ENCODE results near the gene ARF4. TPM values are rescaled to one million over a fixed set of nuclear protein-coding genes. Genes with fewer than 3 reads are reported as not detected.

The ARF4 gene
- total RNA-seq, 1 experiment from 2014 or later, result 182 TPM

GRCh38 chr3:57594144-57594543 is 3.0 kb downstream of the ARF4 start:
- intact Hi-C loops (cut with micrococcal nuclease; ENCODE audit: unreplicated experiment), result no loop called here
- no peaks in the 10 kb centered on the region for H3K27me3 ChIP-seq (ENCODE audit: insufficient read depth, low read depth)
- H3K4me3 ChIP-seq, result peak overlapping the region; percentile 73; the same call in 1 of the 2 replicates
- no peak for DNase-seq
- no peaks in the 10 kb centered on the region for H3K9me3 ChIP-seq (ENCODE audit: insufficient read depth, low read depth)
- no peak overlapping the region for H2AFZ ChIP-seq
- peaks cover 54% of the 10 kb centered on the region for H3F3A ChIP-seq (ENCODE audit: insufficient read depth, low read depth)
- H3K79me2 ChIP-seq (ENCODE audit: low read depth), result peaks cover 89% of the 10 kb centered on the region
- ChIA-PET CTCF (no interaction called here), POLR2A (ENCODE audit: unreplicated experiment) (no interaction called here)
- peak overlapping the region; percentile 98 for H3K4me2 ChIP-seq
- H3K4me1 ChIP-seq (replicated peaks; ENCODE audit: insufficient read depth), result peaks cover 45% of the 10 kb centered on the region
- no peaks in the 10 kb centered on the region for H3K9me2 ChIP-seq (ENCODE audit: insufficient read depth)
- peaks cover 19% of the 10 kb centered on the region for H3K36me3 ChIP-seq (ENCODE audit: low read depth)
- no peak overlapping the region for H3K27ac ChIP-seq
- BruUV-seq (replicated peaks), result no TSS peak
- TF ChIP-seq CTCF (conservative IDR thresholded peaks at IDR 0.05) (no peak), EZH2 (IDR thresholded peaks at IDR 0.05; ENCODE audit: low read depth) (no peak)
- peaks cover 68% of the 10 kb centered on the region for H4K20me1 ChIP-seq (ENCODE audit: insufficient read depth)

GRCh38 chr3:57592306-57592705 is 4.8 kb downstream of the ARF4 start:
- Histone ChIP-seq H3K36me3 (ENCODE audit: low read depth) (peaks cover 25% of the 10 kb centered on the region), H3K4me3 (no peak overlapping the region), H3K9me2 (ENCODE audit: insufficient read depth) (no peaks in the 10 kb centered on the region), H3F3A (ENCODE audit: insufficient read depth, low read depth) (peaks cover 38% of the 10 kb centered on the region), H3K79me2 (ENCODE audit: low read depth) (peaks cover 97% of the 10 kb centered on the region), H3K9me3 (ENCODE audit: insufficient read depth, low read depth) (no peaks in the 10 kb centered on the region), H3K27ac (peak overlapping the region; percentile 6; the same call in 1 of the 2 replicates), H3K4me1 (replicated peaks; ENCODE audit: insufficient read depth) (peaks cover 39% of the 10 kb centered on the region), H3K4me2 (peak overlapping the region; percentile 55; the same call in 1 of the 2 replicates), H3K27me3 (ENCODE audit: insufficient read depth, low read depth) (no peaks in the 10 kb centered on the region), H2AFZ (no peak overlapping the region), H4K20me1 (ENCODE audit: insufficient read depth) (peaks cover 79% of the 10 kb centered on the region)
- no peak for DNase-seq
- ChIA-PET POLR2A (ENCODE audit: unreplicated experiment) (interaction anchor here (0.7 kb wide), 2 partner anchors 264 to 534 kb away, joined by 4 to 12 read pairs; no protein-coding TSS in a partner anchor), CTCF (no interaction called here)
- TF ChIP-seq CTCF (conservative IDR thresholded peaks at IDR 0.05), result no peak
- TF ChIP-seq EZH2 (IDR thresholded peaks at IDR 0.05; ENCODE audit: low read depth), result no peak
- no TSS peak for BruUV-seq (replicated peaks)
- intact Hi-C loops (cut with micrococcal nuclease; ENCODE audit: unreplicated experiment), result no loop called here

- no peak for DNase-seq
- peaks cover 29% of the 10 kb centered on the region for H3K4me1 ChIP-seq (replicated peaks; ENCODE audit: insufficient read depth)
- no peak overlapping the region for H3K4me2 ChIP-seq
- peaks cover 46% of the 10 kb centered on the region for H3F3A ChIP-seq (ENCODE audit: insufficient read depth, low read depth)
- no peak overlapping the region for H3K4me3 ChIP-seq
- no peak for TF ChIP-seq EZH2 (IDR thresholded peaks at IDR 0.05; ENCODE audit: low read depth)
- no peak for TF ChIP-seq CTCF (conservative IDR thresholded peaks at IDR 0.05)
- no peak overlapping the region for H3K27ac ChIP-seq
- intact Hi-C loops (cut with micrococcal nuclease; ENCODE audit: unreplicated experiment), result no loop called here
- H3K36me3 ChIP-seq (ENCODE audit: low read depth), result peaks cover 14% of the 10 kb centered on the region; the same call in 1 of the 2 replicates
- no peaks in the 10 kb centered on the region for H3K9me2 ChIP-seq (ENCODE audit: insufficient read depth)
- H3K79me2 ChIP-seq (ENCODE audit: low read depth), result peaks cover 97% of the 10 kb centered on the region
- ChIA-PET POLR2A (ENCODE audit: unreplicated experiment) (no interaction called here), CTCF (no interaction called here)
- H3K9me3 ChIP-seq (ENCODE audit: insufficient read depth, low read depth), result no peaks in the 10 kb centered on the region
- BruUV-seq (replicated peaks), result no TSS peak
- H2AFZ ChIP-seq, result no peak overlapping the region
- no peaks in the 10 kb centered on the region for H3K27me3 ChIP-seq (ENCODE audit: insufficient read depth, low read depth)
- peaks cover 85% of the 10 kb centered on the region for H4K20me1 ChIP-seq (ENCODE audit: insufficient read depth)
These were observed 9.2 kb downstream of the ARF4 start for GRCh38 chr3:57587905-57588304.
